Activated T-cell treated with anti-CD3 and anti-CD28 coated beads, Interleukin-2, amount 50 U/mL, for 4 hours (primary cell): ENCODE measurements around the gene LCN6. TPM values are rescaled to one million over a fixed set of nuclear protein-coding genes. Genes with fewer than 3 reads are reported as not detected.

Experiments used
- ATAC-seq, 2 donors: fragments of 200-7000 bp; cut with Tn5 transposase; one replicate each; pipeline ENCODE4 v1.10.0; 2021
- DNase-seq: peaks from one replicate; pipeline ENCODE4 v3.0.0-alpha.2; 2020
- H3K27me3 Mint-ChIP-seq: one replicate; pipeline ENCODE4 v1.8.0; 2021; ENCODE audit warnings: low read depth, mixed read lengths
- H3K36me3 Mint-ChIP-seq: one replicate; pipeline ENCODE4 v1.8.0; 2022; ENCODE audit warnings: mixed read lengths; ENCODE audit not compliant: insufficient read depth
- H3K4me1 Mint-ChIP-seq: one replicate; pipeline ENCODE4 v1.8.0; 2021; ENCODE audit warnings: low read depth, mixed read lengths
- H3K4me3 Mint-ChIP-seq: one replicate; pipeline ENCODE4 v1.8.0; 2021; ENCODE audit warnings: mild to moderate bottlenecking, moderate library complexity, mixed read lengths
- H3K9me3 Mint-ChIP-seq: one replicate; pipeline ENCODE4 v1.8.0; 2021; ENCODE audit warnings: mixed read lengths
- total RNA-seq, 3 donors: library from RNA; stranded (reverse); gene quantifications; one replicate each; pipeline ENCODE4 v1.2.1, GENCODE V29; 2021

The LCN6 gene
- total RNA-seq, 3 donors from 2014 or later = not detected

DNA sequence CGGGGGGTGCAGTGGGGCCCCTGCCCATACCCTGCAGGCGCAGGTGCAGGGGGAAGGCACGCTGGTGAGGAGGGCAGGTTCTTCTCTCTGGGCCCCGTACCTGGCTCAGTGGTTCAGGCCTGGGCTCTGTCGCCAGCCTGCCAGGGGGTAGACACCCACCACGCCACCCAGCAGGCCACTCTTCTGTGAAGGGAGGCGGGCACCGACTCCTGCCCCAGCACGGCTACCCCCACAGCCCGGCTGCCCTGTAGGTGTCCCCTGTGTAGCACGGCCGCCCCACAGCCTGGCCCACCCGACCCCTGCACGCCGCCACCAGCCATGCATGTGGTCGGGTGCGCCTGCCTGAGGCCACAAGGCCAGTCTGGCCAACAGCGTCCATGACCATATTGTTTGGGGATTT is 1.7 kb downstream of the LCN6 start:
- Mint-ChIP-seq H3K4me1 (peaks cover 4% of the 10 kb centered on the region), H3K9me3 (peaks cover under 1% of the 10 kb centered on the region), H3K36me3 (no peaks in the 10 kb centered on the region), H3K4me3 (no peak overlapping the region), H3K27me3 (peaks cover 5% of the 10 kb centered on the region)
- no peak for DNase-seq
- no peak for ATAC-seq

DNA sequence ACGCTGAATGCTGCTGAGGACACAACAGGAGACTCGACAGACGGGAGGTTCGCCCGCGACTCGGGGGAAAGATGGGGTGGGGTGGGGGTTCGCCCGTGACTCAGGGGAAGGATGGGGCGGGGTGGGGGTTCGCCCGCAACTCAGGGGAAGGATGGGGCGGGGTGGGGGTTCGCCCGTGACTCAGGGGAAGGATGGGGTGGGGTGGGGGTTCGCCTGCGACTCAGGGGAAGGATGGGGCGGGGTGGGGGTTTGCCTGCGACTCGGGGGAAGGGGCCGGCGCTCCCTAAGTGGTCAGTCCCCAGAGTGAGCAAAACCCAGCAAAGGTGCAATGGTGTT is 2.2 kb downstream of the LCN6 start:
- no peaks in the 10 kb centered on the region for H3K9me3 Mint-ChIP-seq
- H3K27me3 Mint-ChIP-seq = peaks cover 5% of the 10 kb centered on the region
- no peaks in the 10 kb centered on the region for H3K36me3 Mint-ChIP-seq
- H3K4me1 Mint-ChIP-seq = peaks cover 8% of the 10 kb centered on the region
- H3K4me3 Mint-ChIP-seq = no peak overlapping the region
- ATAC-seq (no peak), DNase-seq (no peak)

DNA sequence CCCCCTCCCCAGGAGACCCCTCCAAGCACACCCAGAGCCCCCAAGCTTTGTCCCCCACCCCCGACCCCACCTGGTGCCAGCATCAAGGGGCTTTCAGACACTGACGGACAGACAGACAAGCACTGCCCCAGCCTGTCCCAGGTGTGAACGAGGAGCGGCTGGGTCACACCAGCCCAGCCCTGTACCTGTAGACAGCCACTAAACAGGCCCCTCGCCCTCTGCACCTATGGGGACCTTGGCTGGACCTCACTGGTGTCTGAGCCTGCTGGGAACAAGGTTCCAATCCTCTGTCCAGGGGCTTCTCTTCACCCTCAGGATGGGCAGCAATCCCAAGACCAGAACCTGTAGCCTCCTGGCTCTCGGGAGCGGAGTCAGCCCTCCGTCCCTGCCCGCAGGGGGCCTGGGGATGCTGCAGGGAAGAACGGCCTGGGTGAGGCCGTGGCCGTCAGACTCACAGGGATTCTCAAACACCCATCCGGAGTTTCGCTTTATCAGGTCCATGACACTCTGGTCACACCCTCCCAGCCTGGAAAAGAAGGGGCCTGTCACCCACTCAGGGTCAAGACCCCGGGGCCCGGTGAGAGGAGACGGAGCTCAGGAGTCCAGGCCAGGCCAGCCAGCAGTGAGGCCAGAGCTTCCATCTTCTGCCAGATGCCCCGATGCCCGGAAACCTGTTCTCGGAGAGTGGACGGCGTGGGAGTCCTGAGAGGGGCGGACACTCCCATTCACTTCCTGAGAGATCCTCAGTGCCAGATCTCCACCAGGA is 2.8 kb downstream of the LCN6 start:
- DNase-seq (no peak), ATAC-seq (no peak)
- Mint-ChIP-seq H3K27me3 (peaks cover 5% of the 10 kb centered on the region), H3K4me1 (peaks cover 8% of the 10 kb centered on the region), H3K36me3 (no peaks in the 10 kb centered on the region), H3K9me3 (no peaks in the 10 kb centered on the region), H3K4me3 (no peak overlapping the region)

DNA sequence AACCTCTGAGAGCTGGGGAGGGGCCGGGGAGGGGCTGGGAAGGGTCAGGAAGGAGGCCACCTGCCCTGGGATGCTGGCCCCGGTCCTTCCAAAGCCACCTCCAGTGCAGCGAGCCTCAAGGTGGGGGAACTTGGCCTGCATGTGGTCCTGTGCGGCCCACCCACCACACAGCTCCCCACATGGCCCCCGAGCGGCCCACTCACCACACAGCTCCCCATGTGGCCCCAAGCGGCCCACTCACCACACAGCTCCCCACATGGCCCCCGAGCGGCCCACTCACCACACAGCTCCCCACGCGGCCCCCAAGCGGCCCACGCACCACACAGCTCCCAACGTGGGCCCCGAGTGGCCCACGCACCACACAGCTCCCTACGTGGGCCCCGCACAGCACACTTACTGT is 3.6 kb downstream of the LCN6 start:
- Mint-ChIP-seq H3K9me3 (no peaks in the 10 kb centered on the region), H3K27me3 (peaks cover 4% of the 10 kb centered on the region), H3K36me3 (no peaks in the 10 kb centered on the region), H3K4me1 (peaks cover 8% of the 10 kb centered on the region), H3K4me3 (no peak overlapping the region)
- no peak for ATAC-seq
- DNase-seq = no peak

DNA sequence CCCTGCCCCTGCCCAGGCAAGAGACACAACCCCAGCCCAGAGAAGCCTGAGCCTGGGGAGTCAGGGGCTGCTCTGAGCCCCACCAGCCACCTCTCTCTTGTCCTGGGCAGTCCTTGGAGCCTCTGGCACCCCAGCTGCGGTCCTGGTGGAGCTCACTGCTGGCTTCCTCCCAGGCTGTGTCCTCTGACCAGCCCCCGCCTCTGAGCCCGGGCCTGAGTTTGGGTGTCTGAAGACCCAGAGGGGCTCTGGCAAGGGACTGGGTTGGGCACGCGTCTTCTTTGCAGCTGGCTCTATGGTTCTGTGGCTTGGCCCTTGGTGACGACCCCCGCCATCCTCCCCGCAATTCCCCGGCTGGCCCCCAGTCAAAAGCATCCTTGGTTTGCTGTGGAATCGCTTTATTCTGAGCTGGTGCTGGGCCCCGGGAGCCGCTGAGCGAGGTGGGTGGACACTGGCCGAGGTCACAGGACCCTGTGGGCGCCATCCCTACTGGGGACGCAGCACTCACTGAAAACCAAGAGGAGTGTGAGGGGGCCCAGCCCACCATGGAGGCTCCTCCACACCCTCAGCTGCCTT is 4.6 kb downstream of the LCN6 start:
- Mint-ChIP-seq H3K36me3 (no peaks in the 10 kb centered on the region), H3K27me3 (peaks cover 3% of the 10 kb centered on the region), H3K9me3 (no peaks in the 10 kb centered on the region), H3K4me3 (no peak overlapping the region), H3K4me1 (peaks cover 8% of the 10 kb centered on the region)
- DNase-seq (no peak), ATAC-seq (no peak)

DNA sequence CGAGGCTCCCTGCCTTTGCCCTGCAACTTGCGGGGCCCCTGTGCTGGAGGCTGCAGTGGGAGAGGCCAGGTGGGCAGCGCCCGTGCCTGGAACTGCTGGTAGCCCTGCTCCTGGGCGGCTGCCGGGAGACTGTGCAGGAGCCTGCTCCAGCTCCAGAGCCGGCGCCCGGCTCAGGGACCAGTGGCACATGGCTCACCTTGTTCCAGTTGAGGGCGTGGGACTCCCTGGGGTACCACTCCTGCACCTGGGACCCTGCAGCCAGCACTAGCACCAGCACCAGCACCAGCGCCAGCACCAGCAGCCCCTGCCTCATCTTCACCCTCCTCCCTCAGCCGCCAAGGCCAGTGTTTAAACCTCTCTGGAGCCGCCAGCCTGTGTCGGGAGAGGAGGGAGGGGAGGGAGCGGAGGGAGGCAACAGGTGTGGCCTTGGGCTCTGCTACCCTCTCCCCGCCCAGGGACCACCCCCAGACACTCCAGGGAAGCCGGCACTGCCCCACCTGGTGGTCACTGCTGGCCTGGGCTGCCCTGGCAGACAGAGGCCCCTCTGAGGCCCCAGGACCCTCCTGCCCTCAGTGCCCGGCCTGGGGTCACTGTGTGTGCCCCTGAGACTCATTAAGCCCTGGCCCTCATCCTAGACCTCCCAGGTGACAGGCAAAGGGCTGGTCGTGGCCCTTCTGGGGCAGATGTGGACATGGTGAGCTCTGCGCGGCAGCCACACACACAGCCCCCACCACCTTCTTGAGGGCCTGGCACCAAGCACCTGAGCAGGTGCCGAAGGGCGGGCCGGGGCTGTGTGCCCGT is 5.5 kb downstream of the LCN6 start, which contains the start of gene LCN10:
Gene LCN10 (minus strand): TSS at position 350 of the 801 bp plus-strand sequence. CDS start 37 bp downstream, at position 313.
- ATAC-seq = peak in 1 of 2 donors; percentile 6
- Mint-ChIP-seq H3K4me1 (peaks cover 8% of the 10 kb centered on the region), H3K4me3 (peak within 1 kb of the TSS; percentile 61), H3K9me3 (no peaks in the 10 kb centered on the region), H3K27me3 (peaks cover 3% of the 10 kb centered on the region), H3K36me3 (no peaks in the 10 kb centered on the region)
- no peak for DNase-seq

DNA sequence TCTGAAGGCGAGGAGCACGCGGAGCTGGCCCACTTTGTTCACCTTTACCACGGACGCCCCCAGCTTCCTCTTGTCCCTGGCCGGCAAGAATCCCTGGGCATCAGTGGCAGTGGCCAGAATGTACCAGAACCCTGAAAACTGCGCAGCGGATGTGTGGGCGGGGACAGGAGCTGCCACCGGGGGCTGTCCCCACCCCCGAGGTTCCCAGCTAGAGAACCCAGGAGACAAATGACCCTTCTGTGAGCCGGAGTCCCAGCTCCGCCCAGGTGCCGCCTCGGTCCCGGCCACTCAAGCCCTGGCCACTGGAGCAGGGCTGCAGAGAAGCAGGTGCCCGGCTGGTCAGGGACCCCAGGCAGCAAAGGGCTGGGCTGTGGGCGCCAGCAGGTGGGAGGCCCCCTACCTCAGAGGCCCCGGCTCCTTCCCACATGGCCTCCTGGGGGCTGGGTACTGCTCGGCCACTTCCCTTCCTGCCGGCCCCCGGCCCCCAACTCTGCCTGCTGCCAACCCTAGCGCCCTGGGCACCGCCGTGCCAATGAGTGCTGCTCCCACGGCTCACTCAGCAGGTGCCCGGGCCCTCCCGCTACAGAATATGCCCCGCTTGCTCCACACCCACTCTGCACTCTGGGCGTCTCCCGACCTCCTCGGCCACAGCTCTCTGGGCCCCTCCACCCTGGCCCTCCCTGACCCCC is 6.3 kb downstream of the LCN6 start:
- Mint-ChIP-seq H3K4me3 (peak overlapping the region; percentile 61), H3K9me3 (no peaks in the 10 kb centered on the region), H3K4me1 (peaks cover 8% of the 10 kb centered on the region), H3K36me3 (no peaks in the 10 kb centered on the region), H3K27me3 (peaks cover 3% of the 10 kb centered on the region)
- ATAC-seq (peak; percentile 38 to 51), DNase-seq (peak; percentile 35)

DNA sequence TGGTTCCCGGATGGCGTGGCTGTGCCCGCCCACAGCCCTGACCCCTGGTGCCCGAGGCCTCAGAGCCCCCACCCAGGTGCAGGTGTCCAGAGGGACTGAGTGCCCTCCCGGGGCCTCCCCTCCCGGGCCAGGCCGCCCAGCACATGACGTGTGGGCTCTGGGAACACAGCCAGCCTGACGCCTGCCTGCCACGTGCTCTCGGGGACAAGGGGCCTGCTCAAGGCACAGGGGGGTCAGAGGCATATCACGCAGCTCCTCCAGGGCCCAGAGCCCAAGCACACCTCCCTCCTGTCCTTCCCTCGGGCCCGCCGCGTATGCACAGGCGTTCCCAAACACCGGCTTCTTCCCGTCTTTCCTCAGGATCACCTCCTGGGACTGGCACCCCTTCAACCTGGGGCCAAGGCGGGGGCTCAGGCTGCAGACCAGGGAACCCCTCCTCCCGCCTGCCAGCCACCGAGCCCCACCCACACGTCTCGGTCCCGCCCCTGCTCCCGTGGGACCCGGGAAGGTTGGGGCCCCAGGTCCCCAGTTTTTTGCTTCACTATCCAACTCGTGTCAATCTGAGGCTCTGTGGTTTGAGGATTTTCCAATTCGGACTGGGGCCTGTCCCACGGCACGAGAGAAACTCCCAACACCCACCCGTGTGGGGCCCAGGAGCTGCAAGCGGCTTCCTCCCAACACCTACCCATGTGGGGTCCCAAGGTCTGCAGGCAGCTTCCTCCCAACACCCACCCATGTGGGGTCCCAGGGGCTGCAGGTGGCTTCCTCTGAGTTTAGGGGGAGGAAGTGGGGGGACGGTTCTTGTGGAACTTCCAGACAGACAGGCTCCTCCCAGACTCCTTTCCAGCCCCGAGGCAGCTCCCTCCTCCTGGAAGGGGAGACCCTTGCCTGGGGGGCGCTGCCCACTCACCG is 7.1 kb downstream of the LCN6 start:
- Mint-ChIP-seq H3K4me3 (peak overlapping the region; percentile 61), H3K9me3 (no peaks in the 10 kb centered on the region), H3K27me3 (peaks cover 3% of the 10 kb centered on the region), H3K36me3 (no peaks in the 10 kb centered on the region), H3K4me1 (peaks cover 8% of the 10 kb centered on the region)
- ATAC-seq (peak in 1 of 2 donors; percentile 29), DNase-seq (no peak)

DNA sequence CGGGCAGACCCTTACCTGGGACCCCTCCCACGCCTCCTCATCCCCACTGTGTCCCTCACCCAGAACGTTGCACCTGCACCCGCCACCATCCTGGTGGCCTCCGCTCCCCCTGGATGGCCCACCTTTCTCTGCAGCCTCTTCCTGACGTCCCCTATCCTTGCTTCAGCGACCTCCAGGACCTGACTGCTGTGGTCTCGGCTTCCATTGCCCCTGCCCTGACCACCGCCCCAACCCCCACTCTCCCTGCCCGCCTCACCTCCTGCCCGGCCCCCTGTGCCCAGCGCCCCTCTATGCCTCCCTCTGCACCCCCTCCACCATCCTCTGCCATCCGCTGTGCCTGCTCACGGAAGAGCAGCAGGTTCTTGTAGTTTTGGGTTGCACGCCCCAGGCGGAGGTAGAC is 7.8 kb downstream of the LCN6 start:
- peaks cover 3% of the 10 kb centered on the region for H3K27me3 Mint-ChIP-seq
- H3K4me3 Mint-ChIP-seq = peak overlapping the region; percentile 31
- no peaks in the 10 kb centered on the region for H3K9me3 Mint-ChIP-seq
- ATAC-seq (no peak), DNase-seq (no peak)
- H3K36me3 Mint-ChIP-seq = no peaks in the 10 kb centered on the region
- peaks cover 8% of the 10 kb centered on the region for H3K4me1 Mint-ChIP-seq

DNA sequence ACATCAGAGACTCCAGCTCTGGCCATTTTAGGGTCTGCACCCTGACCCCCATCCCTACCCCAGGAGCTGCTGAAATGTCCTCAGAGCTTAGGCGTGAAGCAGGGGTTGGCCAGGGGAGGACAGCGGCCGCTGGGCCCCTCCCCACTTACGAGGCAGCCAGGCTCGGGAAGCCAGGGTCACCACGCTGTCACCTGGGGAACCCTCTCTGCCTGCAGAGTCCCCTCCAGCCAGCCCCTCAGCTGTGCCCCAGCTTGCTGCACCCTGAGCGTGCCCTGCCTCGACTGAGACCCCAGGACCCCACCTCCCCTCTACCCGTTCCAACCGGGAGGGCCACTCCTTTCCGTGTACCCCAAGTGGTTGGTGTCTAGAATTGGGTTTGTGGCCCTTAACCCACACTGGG is 8.3 kb downstream of the LCN6 start:
- no peak for DNase-seq
- H3K4me3 Mint-ChIP-seq = no peak overlapping the region
- H3K9me3 Mint-ChIP-seq = no peaks in the 10 kb centered on the region
- peaks cover 8% of the 10 kb centered on the region for H3K4me1 Mint-ChIP-seq
- peaks cover 3% of the 10 kb centered on the region for H3K27me3 Mint-ChIP-seq
- no peaks in the 10 kb centered on the region for H3K36me3 Mint-ChIP-seq
- no peak for ATAC-seq

DNA sequence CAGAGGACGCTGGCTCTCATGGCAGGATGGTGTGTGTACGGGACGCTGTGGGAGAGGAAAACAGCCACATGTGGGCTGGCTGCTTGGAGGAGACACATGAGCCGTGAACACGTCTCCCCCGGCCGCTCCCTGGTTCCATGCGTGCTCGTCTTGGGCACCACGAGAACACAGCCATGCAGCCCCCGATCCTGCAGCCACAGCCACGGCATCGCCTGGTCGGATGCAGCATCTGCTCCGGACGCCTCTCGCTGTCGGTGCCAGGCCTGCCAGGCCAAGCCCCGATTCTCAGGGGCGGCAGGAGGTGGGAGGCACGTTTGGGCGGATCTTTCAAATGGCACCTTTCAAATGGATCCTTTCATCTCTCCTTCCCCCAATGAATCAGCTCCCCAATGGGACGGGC is 8.8 kb downstream of the LCN6 start:
- no peak overlapping the region for H3K4me3 Mint-ChIP-seq
- no peak for ATAC-seq
- no peak for DNase-seq
- no peaks in the 10 kb centered on the region for H3K9me3 Mint-ChIP-seq
- H3K27me3 Mint-ChIP-seq = peaks cover 3% of the 10 kb centered on the region
- no peaks in the 10 kb centered on the region for H3K36me3 Mint-ChIP-seq
- peaks cover 8% of the 10 kb centered on the region for H3K4me1 Mint-ChIP-seq

DNA sequence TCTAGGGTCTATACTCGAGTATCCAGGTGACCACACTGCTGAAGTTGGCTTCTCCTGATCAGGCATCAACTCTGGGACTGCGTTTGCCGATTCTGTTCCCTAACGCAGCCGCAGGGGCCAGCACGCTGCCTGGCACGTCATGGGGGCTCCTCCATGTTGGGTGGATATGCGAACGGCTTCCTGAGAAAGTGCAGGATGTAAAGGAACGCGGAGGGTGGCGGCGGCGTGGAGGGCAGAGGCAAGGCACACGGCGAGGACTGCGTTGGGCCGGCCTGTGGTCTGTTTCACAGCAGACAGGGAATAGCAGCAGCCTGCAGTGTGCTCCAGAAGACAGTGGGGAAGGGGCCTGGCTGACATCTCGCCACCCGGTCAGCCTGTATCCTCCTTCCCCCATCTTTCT is 9.4 kb downstream of the LCN6 start:
- H3K4me3 Mint-ChIP-seq = no peak overlapping the region
- H3K27me3 Mint-ChIP-seq = peaks cover 3% of the 10 kb centered on the region
- peaks cover 8% of the 10 kb centered on the region for H3K4me1 Mint-ChIP-seq
- H3K36me3 Mint-ChIP-seq = no peaks in the 10 kb centered on the region
- DNase-seq (no peak), ATAC-seq (no peak)
- no peaks in the 10 kb centered on the region for H3K9me3 Mint-ChIP-seq

DNA sequence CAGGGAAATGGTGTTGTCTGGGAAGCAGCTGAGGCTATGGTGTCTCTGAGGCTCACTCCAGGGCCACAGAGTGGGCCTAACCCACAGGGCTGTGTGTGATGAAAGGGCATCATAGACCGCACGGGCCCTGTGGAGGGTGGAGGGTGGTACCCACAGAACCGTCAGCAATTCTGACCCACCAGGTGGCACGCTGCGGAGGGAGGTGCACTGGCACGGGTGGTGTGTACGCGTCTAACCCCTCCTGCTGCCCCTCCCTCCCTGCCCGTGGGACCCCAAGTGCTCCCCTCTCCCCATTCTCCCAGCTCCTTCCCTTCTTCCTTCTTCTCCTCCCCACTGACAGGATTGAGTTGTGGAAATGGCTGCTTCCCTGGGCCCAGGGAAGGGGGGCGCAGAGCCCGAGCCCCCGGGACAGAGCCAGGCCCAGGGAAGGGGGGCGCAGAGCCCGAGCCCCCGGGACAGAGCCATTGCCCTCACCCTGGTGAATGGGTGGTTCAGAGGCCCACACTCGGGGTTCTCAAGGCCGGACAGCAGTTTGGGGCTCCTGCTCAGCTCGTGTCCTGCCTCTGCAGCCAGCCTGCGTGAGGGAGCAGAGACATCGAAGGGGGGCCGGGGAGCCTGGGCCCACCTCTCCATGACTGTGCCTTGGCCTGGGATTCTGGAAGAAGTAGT is 12.4 kb downstream of the LCN6 start:
- H3K27me3 Mint-ChIP-seq = peaks cover 1% of the 10 kb centered on the region
- no peaks in the 10 kb centered on the region for H3K9me3 Mint-ChIP-seq
- DNase-seq (no peak), ATAC-seq (no peak)
- H3K36me3 Mint-ChIP-seq = no peaks in the 10 kb centered on the region
- peaks cover 7% of the 10 kb centered on the region for H3K4me1 Mint-ChIP-seq
- H3K4me3 Mint-ChIP-seq = no peak overlapping the region
